ENCODE results near the gene PAH.
A peak's percentile ranks its signal among the peaks of the same experiment; 100 is the strongest.

The PAH gene

DNA sequence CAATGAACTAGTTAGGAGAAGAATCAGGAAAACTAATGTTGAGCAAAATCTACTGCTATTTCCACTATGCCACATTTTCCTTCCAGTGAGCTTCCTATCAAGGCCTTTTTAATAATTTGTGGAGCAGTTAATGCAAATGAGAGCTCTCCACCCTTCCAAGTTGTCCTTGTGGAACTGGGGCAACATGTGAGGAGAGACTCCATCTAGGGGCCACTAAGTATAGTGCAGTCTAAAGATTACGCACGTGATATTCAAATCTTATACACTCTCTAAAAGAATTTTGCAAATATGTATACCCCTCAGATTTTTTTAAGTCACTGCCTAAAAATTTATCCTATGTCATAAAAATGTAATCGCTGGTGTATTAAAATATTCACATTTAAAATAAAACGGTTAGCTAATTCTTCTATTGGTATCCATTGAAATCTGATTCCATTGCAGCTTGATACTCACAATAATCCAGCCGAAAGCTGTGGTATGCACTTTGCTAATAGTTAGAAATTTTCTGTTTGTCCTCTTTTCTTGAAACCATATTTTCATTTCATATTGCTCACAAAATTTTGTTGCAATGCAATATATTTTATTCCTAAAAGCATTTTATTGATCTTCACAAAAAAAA is 100.1 kb downstream of the PAH start:
- H3K4me3 ChIP-seq (ENCODE audit: low read depth, low read length): no peak overlapping the region
- peak; percentile 46 for DNase-seq (ENCODE audit: low read depth)
- TF ChIP-seq, protein P1, sequence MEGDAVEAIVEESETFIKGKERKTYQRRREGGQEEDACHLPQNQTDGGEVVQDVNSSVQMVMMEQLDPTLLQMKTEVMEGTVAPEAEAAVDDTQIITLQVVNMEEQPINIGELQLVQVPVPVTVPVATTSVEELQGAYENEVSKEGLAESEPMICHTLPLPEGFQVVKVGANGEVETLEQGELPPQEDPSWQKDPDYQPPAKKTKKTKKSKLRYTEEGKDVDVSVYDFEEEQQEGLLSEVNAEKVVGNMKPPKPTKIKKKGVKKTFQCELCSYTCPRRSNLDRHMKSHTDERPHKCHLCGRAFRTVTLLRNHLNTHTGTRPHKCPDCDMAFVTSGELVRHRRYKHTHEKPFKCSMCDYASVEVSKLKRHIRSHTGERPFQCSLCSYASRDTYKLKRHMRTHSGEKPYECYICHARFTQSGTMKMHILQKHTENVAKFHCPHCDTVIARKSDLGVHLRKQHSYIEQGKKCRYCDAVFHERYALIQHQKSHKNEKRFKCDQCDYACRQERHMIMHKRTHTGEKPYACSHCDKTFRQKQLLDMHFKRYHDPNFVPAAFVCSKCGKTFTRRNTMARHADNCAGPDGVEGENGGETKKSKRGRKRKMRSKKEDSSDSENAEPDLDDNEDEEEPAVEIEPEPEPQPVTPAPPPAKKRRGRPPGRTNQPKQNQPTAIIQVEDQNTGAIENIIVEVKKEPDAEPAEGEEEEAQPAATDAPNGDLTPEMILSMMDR (IDR thresholded peaks at IDR 0.05; ENCODE audit: insufficient read depth, low read depth, low read length, missing control alignments): peak; percentile 68

DNA sequence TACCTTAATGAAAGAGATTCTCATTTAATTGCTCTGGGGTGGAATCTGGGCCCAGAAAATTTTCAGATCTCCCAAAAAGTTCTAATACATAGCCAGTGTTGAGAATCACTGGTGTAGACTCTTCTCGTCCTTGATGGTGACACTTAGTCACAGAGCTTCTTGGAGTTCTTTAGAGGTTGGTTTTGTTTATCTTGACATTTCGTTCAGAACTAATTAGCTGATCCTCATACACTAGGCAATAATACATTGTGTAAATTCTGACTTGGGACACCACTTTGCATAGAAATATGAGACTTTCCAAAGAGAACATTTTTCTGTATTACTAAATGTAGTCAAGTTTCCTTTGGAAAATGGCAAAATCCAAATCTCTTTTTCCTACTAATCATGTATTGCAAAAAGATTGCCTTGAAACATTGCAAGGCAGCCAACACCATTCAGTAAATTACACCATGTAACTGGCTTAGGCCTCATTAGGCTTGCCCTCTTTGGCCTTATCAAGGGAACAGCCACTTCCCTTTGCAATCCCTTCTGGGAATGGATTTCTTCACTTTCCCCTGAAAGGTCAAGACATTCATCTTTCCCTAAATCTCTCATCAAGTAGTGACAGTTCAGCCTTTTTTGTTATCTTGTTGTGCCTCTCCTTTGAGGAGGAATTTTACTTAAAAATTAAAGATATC is 102.2 kb downstream of the PAH start:
- TF ChIP-seq, protein P1 (IDR thresholded peaks at IDR 0.05; ENCODE audit: insufficient read depth, low read depth, low read length, missing control alignments): no peak
- no peak overlapping the region for H3K4me3 ChIP-seq (ENCODE audit: low read depth, low read length)
- no peak for DNase-seq (ENCODE audit: low read depth)

DNA sequence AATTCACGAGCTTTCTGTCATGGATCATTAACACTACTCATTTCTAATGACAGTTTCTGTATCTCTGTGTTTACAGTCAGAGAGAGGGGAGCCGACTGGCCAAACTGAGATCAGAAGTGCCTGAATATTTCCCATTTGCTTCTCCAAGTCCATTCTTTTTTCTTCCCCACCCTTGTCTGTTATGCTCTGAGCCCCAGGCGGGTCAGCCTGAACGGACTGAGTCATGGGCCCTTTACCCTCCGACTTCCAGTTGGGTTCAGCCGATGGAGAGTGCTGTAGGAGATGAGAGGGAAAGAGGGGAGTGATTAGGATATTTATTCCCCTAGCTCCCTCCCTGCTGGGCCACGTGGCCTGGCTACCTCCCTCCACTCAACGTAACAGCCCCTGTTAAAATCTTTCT is 104.7 kb downstream of the PAH start:
- no peak overlapping the region for H3K4me3 ChIP-seq (ENCODE audit: low read depth, low read length)
- TF ChIP-seq, protein P1 (IDR thresholded peaks at IDR 0.05; ENCODE audit: insufficient read depth, low read depth, low read length, missing control alignments): no peak
- no peak for DNase-seq (ENCODE audit: low read depth)

DNA sequence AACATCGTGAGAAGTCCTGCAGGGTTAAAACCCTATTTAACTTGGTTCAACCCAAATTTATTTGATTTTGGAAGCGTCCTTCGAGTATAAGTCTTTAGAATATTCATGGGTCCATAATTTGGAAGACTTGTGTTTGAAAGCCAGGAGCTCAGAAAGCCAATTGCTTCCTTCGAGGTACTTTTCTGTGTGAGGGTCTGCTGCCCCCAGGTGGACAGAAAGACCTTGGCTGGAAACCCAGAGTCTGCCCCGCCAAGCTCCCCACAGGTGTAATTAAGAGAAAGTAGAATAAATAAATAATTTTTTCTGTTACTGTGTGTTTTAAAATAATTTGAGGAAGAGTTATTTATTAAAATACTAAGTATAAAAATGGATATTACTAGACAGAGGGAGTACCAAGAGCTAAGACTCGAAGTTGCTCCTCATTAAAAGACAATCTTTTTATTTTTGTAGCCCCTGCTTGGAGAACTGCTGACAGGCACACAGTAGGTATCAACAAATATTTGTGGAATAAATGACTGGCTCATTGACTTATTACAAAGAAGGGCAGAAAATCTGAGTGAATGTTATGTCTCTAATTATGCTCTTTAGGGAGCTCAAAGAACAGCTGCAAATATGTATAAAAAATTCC is 105.8 kb downstream of the PAH start:
- peak; percentile 53 for DNase-seq (ENCODE audit: low read depth)
- H3K4me3 ChIP-seq (ENCODE audit: low read depth, low read length): no peak overlapping the region
- TF ChIP-seq, protein P1 (IDR thresholded peaks at IDR 0.05; ENCODE audit: insufficient read depth, low read depth, low read length, missing control alignments): peak; percentile 53

DNA sequence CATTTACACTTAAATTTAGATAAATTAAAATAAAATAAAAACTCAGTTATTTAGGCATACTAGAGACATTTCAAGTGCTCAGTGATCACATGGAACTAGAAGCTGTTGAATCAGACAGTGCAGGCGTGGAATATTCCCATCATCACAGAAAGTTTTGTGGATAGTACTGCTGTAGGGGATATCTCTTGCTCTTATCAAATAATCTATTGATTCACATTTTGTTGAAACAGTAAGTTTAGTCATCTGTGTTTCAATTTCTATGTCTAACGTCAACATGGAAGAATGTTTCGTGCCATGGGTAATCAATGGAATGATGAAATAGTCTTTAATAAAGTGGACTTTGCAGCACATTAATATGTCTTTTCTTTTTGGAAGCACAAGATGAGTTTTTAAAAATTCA is 108.6 kb downstream of the PAH start:
- no peak for DNase-seq (ENCODE audit: low read depth)
- TF ChIP-seq, protein P1 (IDR thresholded peaks at IDR 0.05; ENCODE audit: insufficient read depth, low read depth, low read length, missing control alignments): no peak
- no peak overlapping the region for H3K4me3 ChIP-seq (ENCODE audit: low read depth, low read length)

DNA sequence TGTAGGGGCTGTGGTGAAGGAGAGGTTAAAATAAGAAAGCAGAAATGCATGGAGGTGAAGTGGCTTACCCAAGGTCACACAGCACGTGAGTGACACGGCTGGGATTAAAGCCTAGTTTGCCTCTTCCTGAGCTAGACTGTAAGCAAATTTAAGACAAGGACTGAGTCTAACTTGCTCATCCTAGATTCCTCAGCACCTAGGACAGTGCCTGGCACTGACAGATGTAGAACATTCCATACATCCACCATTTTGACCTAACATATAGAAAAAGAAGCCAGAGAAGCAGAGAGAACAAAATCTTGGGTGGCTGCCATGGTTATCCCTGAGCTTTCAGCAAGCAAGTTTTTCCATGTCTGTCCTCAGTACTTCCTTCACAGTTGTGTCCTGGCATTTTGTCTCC is 110.5 kb downstream of the PAH start:
- H3K4me3 ChIP-seq (ENCODE audit: low read depth, low read length): no peak overlapping the region
- TF ChIP-seq, protein P1 (IDR thresholded peaks at IDR 0.05; ENCODE audit: insufficient read depth, low read depth, low read length, missing control alignments): no peak
- DNase-seq (ENCODE audit: low read depth): no peak
